Stimulated activated CD8-positive, alpha-beta memory T cell treated with anti-CD3 and anti-CD28 coated beads, Interleukin-7, amount 100 ng/mL, for 24 hours (primary cell): ENCODE results near the gene RPL10.

Source experiments
- DNase-seq: peaks from one replicate; pipeline ENCODE4 v3.0.0-alpha.2; 2020; ENCODE audit warnings: low read depth

The RPL10 gene

GRCh38 chrX:154401045-154401799, 3.0 kb downstream of the RPL10 start:
- DNase-seq: no peak

- DNase-seq: no peak
These were observed 3.9 kb downstream of the RPL10 start for GRCh38 chrX:154401918-154402621.

- no peak for DNase-seq
These were observed 4.5 kb downstream of the RPL10 start for GRCh38 chrX:154402622-154403127.

GRCh38 chrX:154403192-154403591, 5.0 kb downstream of the RPL10 start:
- no peak for DNase-seq

GRCh38 chrX:154403858-154404257, 5.7 kb downstream of the RPL10 start:
- no peak for DNase-seq

- DNase-seq: no peak
These were observed 6.5 kb downstream of the RPL10 start for GRCh38 chrX:154404625-154405192.

GRCh38 chrX:154408659-154409221, 10.6 kb downstream of the RPL10 start:
- no peak for DNase-seq

GRCh38 chrX:154409222-154409871, 11.2 kb downstream of the RPL10 start, which contains the start of gene DNASE1L1:
Gene DNASE1L1 (minus strand): TSS chrX:154409254. CDS start chrX:154405568, 3,686 bp downstream.
- no peak for DNase-seq

- no peak for DNase-seq
These were observed 13.8 kb downstream of the RPL10 start for GRCh38 chrX:154411981-154412340.

- DNase-seq: no peak
These were observed 14.3 kb downstream of the RPL10 start for GRCh38 chrX:154412468-154412867.

GRCh38 chrX:154413142-154413541, 15.0 kb downstream of the RPL10 start:
- no peak for DNase-seq

- DNase-seq: no peak
These were observed 19.0 kb downstream of the RPL10 start for GRCh38 chrX:154417157-154417556.

GRCh38 chrX:154419189-154419588, 21.0 kb downstream of the RPL10 start:
- DNase-seq: no peak

- DNase-seq: no peak
These were observed 21.7 kb downstream of the RPL10 start for GRCh38 chrX:154419688-154420401.

GRCh38 chrX:154420402-154420756, 22.2 kb downstream of the RPL10 start:
- DNase-seq: no peak

GRCh38 chrX:154426916-154427770, 29.0 kb downstream of the RPL10 start:
- DNase-seq: no peak

- peak; percentile 64 for DNase-seq
These were observed 30.3 kb downstream of the RPL10 start, which contains the start of gene ATP6AP1 for GRCh38 chrX:154428176-154429171. Gene ATP6AP1 (plus strand): TSS chrX:154428677. CDS start chrX:154428693, 16 bp downstream.

- no peak for DNase-seq
These were observed 31.5 kb downstream of the RPL10 start for GRCh38 chrX:154429711-154430110.

GRCh38 chrX:154430479-154430878, 32.3 kb downstream of the RPL10 start:
- DNase-seq: no peak
